HG03060 (cell line): ENCODE measurements around the gene TGFBR3L.

ENCODE experiments used
- ATAC-seq: cut with Tn5 transposase; IDR thresholded peaks from one replicate; pipeline ENCODE4 v1.9.1; 2021; ENCODE audit warnings: low read depth, moderate number of reproducible peaks; ENCODE audit not compliant: unreplicated experiment

The TGFBR3L gene

GRCh38 chr19:7914598-7915045 lies at the start of gene TGFBR3L:
Gene TGFBR3L, plus strand, starts transcription at chr19:7914830.
- no peak for ATAC-seq

GRCh38 chr19:7865262-7865911 lies 49.2 kb upstream of the TGFBR3L start:
- ATAC-seq: no peak

GRCh38 chr19:7866399-7867091 lies 48.1 kb upstream of the TGFBR3L start:
- no peak for ATAC-seq

- ATAC-seq: no peak
Observed at GRCh38 chr19:7867092-7867844, 47.4 kb upstream of the TGFBR3L start.

- ATAC-seq: no peak
Observed at GRCh38 chr19:7868326-7868670, 46.3 kb upstream of the TGFBR3L start.

GRCh38 chr19:7868671-7869452 lies 45.8 kb upstream of the TGFBR3L start:
- ATAC-seq: peak; percentile 28

GRCh38 chr19:7869453-7869909 lies 45.1 kb upstream of the TGFBR3L start:
- ATAC-seq: peak; percentile 27

- no peak for ATAC-seq
Observed at GRCh38 chr19:7869910-7870511, 44.6 kb upstream of the TGFBR3L start.

- ATAC-seq: no peak
Observed at GRCh38 chr19:7870571-7871436, 43.8 kb upstream of the TGFBR3L start.

GRCh38 chr19:7871437-7872305 lies 43.0 kb upstream of the TGFBR3L start:
- ATAC-seq: no peak

- ATAC-seq: no peak
Observed at GRCh38 chr19:7872306-7873204, 42.1 kb upstream of the TGFBR3L start.

- no peak for ATAC-seq
Observed at GRCh38 chr19:7873304-7874075, 41.1 kb upstream of the TGFBR3L start.

- ATAC-seq: no peak
Observed at GRCh38 chr19:7874076-7874896, 40.3 kb upstream of the TGFBR3L start, which contains the start of gene PRR36. Gene PRR36, minus strand, starts transcription at chr19:7874390. Its CDS starts 701 bp downstream, at chr19:7873689.

- no peak for ATAC-seq
Observed at GRCh38 chr19:7874897-7875273, 39.7 kb upstream of the TGFBR3L start.

- ATAC-seq: no peak
Observed at GRCh38 chr19:7877249-7877836, 37.3 kb upstream of the TGFBR3L start.
